Naive B cell (primary cell): ENCODE measurements around the gene PLCB4. TPM values are rescaled to one million over a fixed set of nuclear protein-coding genes. Genes with fewer than 3 reads are reported as not detected.
A peak's percentile ranks its signal among the peaks of the same experiment; 100 is the strongest.

Experiments
- ATAC-seq, 2 donors: fragments of 150-1000 bp; cut with Tn5 transposase; 2 replicates each; pipeline ENCODE4 v1.10.0; 2021; ENCODE audit warnings: low read depth in 2 of 2, mild to moderate bottlenecking in 2 of 2, moderate library complexity in 2 of 2
- DNase-seq: peaks from one replicate; pipeline ENCODE4 v3.0.0; 2022
- H3K27ac Mint-ChIP-seq, 6 donors: one replicate each; pipeline ENCODE4 v1.8.0; 2020 to 2022; ENCODE audit warnings: mild to moderate bottlenecking in 6 of 6, mixed read lengths in 6 of 6, moderate library complexity in 5 of 6, inconsistent platforms in 2 of 6
- H3K27me3 Mint-ChIP-seq, 3 donors: one replicate each; pipeline ENCODE4 v1.8.0; 2021 to 2022; ENCODE audit warnings: mixed read lengths in 3 of 3, mild to moderate bottlenecking in 1 of 3
- H3K36me3 Mint-ChIP-seq, 2 donors: one replicate each; pipeline ENCODE4 v1.8.0; 2020 to 2022; ENCODE audit warnings: mixed read lengths in 2 of 2, inconsistent platforms in 1 of 2, mild to moderate bottlenecking in 1 of 2
- H3K4me1 Mint-ChIP-seq, 3 donors: one replicate each; pipeline ENCODE4 v1.8.0; 2020 to 2022; ENCODE audit warnings: mixed read lengths in 3 of 3, inconsistent platforms in 1 of 3, mild to moderate bottlenecking in 1 of 3, moderate library complexity in 1 of 3
- H3K4me3 Mint-ChIP-seq, 8 donors: one replicate each; pipeline ENCODE4 v1.8.0; 2020 to 2022; ENCODE audit warnings: mild to moderate bottlenecking in 8 of 8, mixed read lengths in 8 of 8, moderate library complexity in 8 of 8, inconsistent platforms in 2 of 8
- H3K9me3 Mint-ChIP-seq, 7 donors: one replicate each; pipeline ENCODE4 v1.8.0; 2020 to 2022; ENCODE audit warnings: mixed read lengths in 7 of 7, mild to moderate bottlenecking in 5 of 7, inconsistent platforms in 2 of 7, moderate library complexity in 1 of 7
- polyA plus RNA-seq, 6 donors: library from polyadenylated mRNA; unstranded; fragments of 300-500 nt; fragmentation: Illumina TruSeq; gene quantifications; one replicate each; pipeline ENCODE4 v1.2.3, GENCODE V29; 2021; ENCODE audit warnings: low read depth in 6 of 6

PLCB4 gene
- polyA plus RNA-seq, 6 donors from 2014 or later: not detected

GRCh38 chr20:9163251-9163650, 94.4 kb downstream of the PLCB4 start:
- Mint-ChIP-seq H3K9me3 (no peaks in the 10 kb centered on the region), H3K4me1 (peaks cover 0 to 8% (median 7%) of the 10 kb centered on the region in 3 donors), H3K27me3 (peaks cover 0 to 4% (median 0%) of the 10 kb centered on the region in 3 donors), H3K4me3 (no peak overlapping the region), H3K36me3 (no peaks in the 10 kb centered on the region), H3K27ac (no peak overlapping the region)
- DNase-seq (no peak), ATAC-seq (no peak)

GRCh38 chr20:9163995-9164394, 95.1 kb downstream of the PLCB4 start:
- ATAC-seq (no peak), DNase-seq (no peak)
- H3K4me1 Mint-ChIP-seq: peaks cover 0 to 8% (median 7%) of the 10 kb centered on the region in 3 donors
- H3K4me3 Mint-ChIP-seq: no peak overlapping the region
- peaks cover 0 to 4% (median 0%) of the 10 kb centered on the region in 3 donors for H3K27me3 Mint-ChIP-seq
- H3K27ac Mint-ChIP-seq: no peak overlapping the region
- H3K36me3 Mint-ChIP-seq: no peaks in the 10 kb centered on the region
- H3K9me3 Mint-ChIP-seq: no peaks in the 10 kb centered on the region

GRCh38 chr20:9165261-9165660, 96.4 kb downstream of the PLCB4 start:
- peaks cover 0 to 4% (median 0%) of the 10 kb centered on the region in 3 donors for H3K27me3 Mint-ChIP-seq
- no peak overlapping the region for H3K4me3 Mint-ChIP-seq
- no peaks in the 10 kb centered on the region for H3K36me3 Mint-ChIP-seq
- DNase-seq (no peak), ATAC-seq (no peak)
- H3K27ac Mint-ChIP-seq: no peak overlapping the region
- no peaks in the 10 kb centered on the region for H3K9me3 Mint-ChIP-seq
- peaks cover 0 to 6% (median 4%) of the 10 kb centered on the region in 3 donors for H3K4me1 Mint-ChIP-seq

GRCh38 chr20:9166153-9166780, 97.4 kb downstream of the PLCB4 start:
- Mint-ChIP-seq H3K27me3 (peaks cover 0 to 4% (median 0%) of the 10 kb centered on the region in 3 donors), H3K27ac (no peak overlapping the region), H3K4me1 (no peaks in the 10 kb centered on the region), H3K36me3 (no peaks in the 10 kb centered on the region), H3K9me3 (no peaks in the 10 kb centered on the region), H3K4me3 (no peak overlapping the region)
- ATAC-seq (no peak), DNase-seq (no peak)

GRCh38 chr20:9169409-9169808, 100.5 kb downstream of the PLCB4 start:
- Mint-ChIP-seq H3K4me1 (no peaks in the 10 kb centered on the region), H3K4me3 (no peak overlapping the region), H3K27ac (no peak overlapping the region), H3K9me3 (no peaks in the 10 kb centered on the region), H3K27me3 (no peaks in the 10 kb centered on the region), H3K36me3 (no peaks in the 10 kb centered on the region)
- DNase-seq: no peak
- ATAC-seq: no peak

GRCh38 chr20:9172851-9173250, 104.0 kb downstream of the PLCB4 start:
- Mint-ChIP-seq H3K4me3 (no peak overlapping the region), H3K4me1 (no peaks in the 10 kb centered on the region), H3K27me3 (no peaks in the 10 kb centered on the region), H3K9me3 (no peaks in the 10 kb centered on the region), H3K27ac (no peak overlapping the region), H3K36me3 (no peaks in the 10 kb centered on the region)
- no peak for ATAC-seq
- no peak for DNase-seq

- no peak for DNase-seq
- Mint-ChIP-seq H3K4me3 (no peak overlapping the region), H3K9me3 (no peaks in the 10 kb centered on the region), H3K4me1 (no peaks in the 10 kb centered on the region), H3K27me3 (no peaks in the 10 kb centered on the region), H3K36me3 (no peaks in the 10 kb centered on the region), H3K27ac (no peak overlapping the region)
- no peak for ATAC-seq
These were observed 108.4 kb downstream of the PLCB4 start for GRCh38 chr20:9177278-9177677.

- Mint-ChIP-seq H3K4me3 (no peak overlapping the region), H3K27me3 (no peaks in the 10 kb centered on the region), H3K4me1 (no peaks in the 10 kb centered on the region), H3K9me3 (no peaks in the 10 kb centered on the region), H3K36me3 (no peaks in the 10 kb centered on the region), H3K27ac (no peak overlapping the region)
- DNase-seq: no peak
- ATAC-seq: no peak
These were observed 110.4 kb downstream of the PLCB4 start for GRCh38 chr20:9179193-9179802.

- no peaks in the 10 kb centered on the region for H3K9me3 Mint-ChIP-seq
- H3K36me3 Mint-ChIP-seq: no peaks in the 10 kb centered on the region
- no peaks in the 10 kb centered on the region for H3K4me1 Mint-ChIP-seq
- peak overlapping the region in 1 of 8 donors; percentile 71 for H3K4me3 Mint-ChIP-seq
- no peak for DNase-seq
- H3K27me3 Mint-ChIP-seq: no peaks in the 10 kb centered on the region
- ATAC-seq: no peak
- H3K27ac Mint-ChIP-seq: no peak overlapping the region
These were observed 111.0 kb downstream of the PLCB4 start for GRCh38 chr20:9179867-9180266.

GRCh38 chr20:9180481-9181257, 111.8 kb downstream of the PLCB4 start:
- peaks cover 0 to 2% (median 0%) of the 10 kb centered on the region in 3 donors for H3K4me1 Mint-ChIP-seq
- no peaks in the 10 kb centered on the region for H3K36me3 Mint-ChIP-seq
- H3K27me3 Mint-ChIP-seq: no peaks in the 10 kb centered on the region
- H3K9me3 Mint-ChIP-seq: peaks cover 0 to 4% (median 0%) of the 10 kb centered on the region in 7 donors
- H3K27ac Mint-ChIP-seq: no peak overlapping the region
- no peak for ATAC-seq
- no peak for DNase-seq
- no peak overlapping the region for H3K4me3 Mint-ChIP-seq

- no peaks in the 10 kb centered on the region for H3K36me3 Mint-ChIP-seq
- peak overlapping the region in 1 of 8 donors; percentile 16 for H3K4me3 Mint-ChIP-seq
- H3K27me3 Mint-ChIP-seq: no peaks in the 10 kb centered on the region
- H3K9me3 Mint-ChIP-seq: peaks cover 0 to 4% (median 0%) of the 10 kb centered on the region in 7 donors
- DNase-seq (no peak), ATAC-seq (no peak)
- H3K27ac Mint-ChIP-seq: peak overlapping the region in 2 of 6 donors; percentile 8 to 90
- peaks cover 0 to 2% (median 0%) of the 10 kb centered on the region in 3 donors for H3K4me1 Mint-ChIP-seq
These were observed 116.6 kb downstream of the PLCB4 start for GRCh38 chr20:9185511-9185910.

GRCh38 chr20:9186396-9186795, 117.5 kb downstream of the PLCB4 start:
- ATAC-seq (no peak), DNase-seq (no peak)
- Mint-ChIP-seq H3K36me3 (no peaks in the 10 kb centered on the region), H3K27me3 (no peaks in the 10 kb centered on the region), H3K27ac (peak overlapping the region in 1 of 6 donors; percentile 89), H3K4me3 (no peak overlapping the region), H3K4me1 (peaks cover 0 to 2% (median 0%) of the 10 kb centered on the region in 3 donors), H3K9me3 (peaks cover 0 to 4% (median 0%) of the 10 kb centered on the region in 7 donors)

GRCh38 chr20:9195031-9195430, 126.1 kb downstream of the PLCB4 start:
- no peaks in the 10 kb centered on the region for H3K27me3 Mint-ChIP-seq
- ATAC-seq: no peak
- no peak overlapping the region for H3K27ac Mint-ChIP-seq

GRCh38 chr20:9196110-9196509, 127.2 kb downstream of the PLCB4 start:
- Mint-ChIP-seq H3K27ac (no peak overlapping the region), H3K9me3 (peaks cover 0 to 2% (median 0%) of the 10 kb centered on the region in 7 donors), H3K27me3 (no peaks in the 10 kb centered on the region), H3K4me1 (no peaks in the 10 kb centered on the region), H3K36me3 (no peaks in the 10 kb centered on the region), H3K4me3 (no peak overlapping the region)
- DNase-seq (no peak), ATAC-seq (no peak)

More at GRCh38 chr20:9195031-9195430, 126.1 kb downstream of the PLCB4 start:
- Mint-ChIP-seq H3K9me3 (peaks cover 0 to 2% (median 0%) of the 10 kb centered on the region in 7 donors), H3K4me3 (no peak overlapping the region), H3K4me1 (no peaks in the 10 kb centered on the region), H3K36me3 (no peaks in the 10 kb centered on the region)
- DNase-seq: no peak
